HG02642 (cell line): ENCODE results near the gene NUDT2.
"Not testable (repeated sequence)": the region's sequence is repeated elsewhere in the genome, so short reads cannot be mapped to it uniquely, and the experiment has no call there.

Experiments
- ATAC-seq: cut with Tn5 transposase; IDR thresholded peaks from one replicate; pipeline ENCODE4 v1.9.1; 2021; ENCODE audit warnings: mild to moderate bottlenecking; ENCODE audit not compliant: unreplicated experiment, poor library complexity

The NUDT2 gene

GRCh38 chr9:34328987-34329832 lies at the start of gene NUDT2, which contains the start of gene KIF24:
NUDT2 (plus strand) TSS chr9:34329569; CDS start chr9:34339040, 9,471 bp downstream.
KIF24 (minus strand) TSS chr9:34329268; CDS start chr9:34311346, 17,922 bp downstream.
- peak; percentile 95 for ATAC-seq

GRCh38 chr9:34282096-34282495 lies 47.3 kb upstream of the NUDT2 start:
- ATAC-seq, result no peak

DNA sequence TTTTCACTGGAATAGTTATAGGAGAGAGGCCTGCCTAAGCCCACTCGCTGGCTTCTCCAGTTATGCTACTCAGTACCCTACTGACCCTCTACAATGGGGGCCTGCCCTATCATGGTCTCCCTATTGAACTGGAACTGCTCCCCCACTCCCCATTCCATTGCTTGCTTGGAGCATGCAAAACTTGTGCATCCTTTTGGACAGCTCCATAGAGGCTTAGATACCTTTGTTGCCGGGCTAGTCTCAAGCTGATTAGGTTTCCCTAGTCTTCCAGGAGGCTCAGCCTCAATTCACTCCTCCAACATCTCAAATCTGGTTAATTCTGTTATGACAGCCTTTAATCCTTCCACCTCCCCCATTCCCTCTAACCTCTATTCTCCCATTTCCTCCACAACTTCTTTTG lies 40.2 kb upstream of the NUDT2 start:
- ATAC-seq, result no peak

DNA sequence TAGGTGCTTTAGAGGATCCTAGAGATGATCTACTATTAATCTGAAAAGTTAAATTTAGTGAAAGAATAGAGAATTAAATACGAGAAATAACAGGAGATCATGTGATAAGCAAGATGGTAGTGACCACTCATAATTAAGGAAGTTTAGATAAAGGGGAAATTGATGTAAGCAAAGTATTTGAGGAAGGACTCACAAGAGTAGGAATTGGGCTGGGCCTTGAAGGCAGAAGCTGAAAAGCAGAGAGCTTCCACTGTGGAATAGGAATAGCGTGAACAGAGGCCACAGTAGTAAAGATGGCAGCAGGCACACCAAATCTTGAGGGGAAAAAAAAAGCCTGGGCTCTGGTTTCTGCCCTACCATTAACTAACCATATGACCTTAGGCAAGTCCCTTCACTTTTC lies 38.3 kb upstream of the NUDT2 start:
- no peak for ATAC-seq

DNA sequence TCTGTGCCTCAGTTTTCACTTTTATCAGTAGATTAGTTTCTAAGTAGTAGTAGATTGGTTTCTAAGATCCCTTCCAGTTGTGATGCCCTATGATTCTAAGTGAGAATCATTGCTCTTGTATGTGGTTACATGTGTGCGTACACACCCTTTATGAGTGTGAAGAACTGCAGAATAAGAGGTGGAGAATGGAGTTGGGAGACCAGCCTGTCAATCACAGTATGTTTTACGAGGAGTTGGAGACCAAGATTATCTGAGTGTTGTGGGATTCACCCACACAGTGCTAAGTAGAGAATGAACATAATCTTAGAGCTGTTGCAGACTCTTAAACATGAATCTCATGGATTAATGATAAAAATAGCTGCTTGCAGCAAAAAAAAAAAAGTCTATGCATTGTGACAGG lies 37.9 kb upstream of the NUDT2 start:
- ATAC-seq, result no peak

DNA sequence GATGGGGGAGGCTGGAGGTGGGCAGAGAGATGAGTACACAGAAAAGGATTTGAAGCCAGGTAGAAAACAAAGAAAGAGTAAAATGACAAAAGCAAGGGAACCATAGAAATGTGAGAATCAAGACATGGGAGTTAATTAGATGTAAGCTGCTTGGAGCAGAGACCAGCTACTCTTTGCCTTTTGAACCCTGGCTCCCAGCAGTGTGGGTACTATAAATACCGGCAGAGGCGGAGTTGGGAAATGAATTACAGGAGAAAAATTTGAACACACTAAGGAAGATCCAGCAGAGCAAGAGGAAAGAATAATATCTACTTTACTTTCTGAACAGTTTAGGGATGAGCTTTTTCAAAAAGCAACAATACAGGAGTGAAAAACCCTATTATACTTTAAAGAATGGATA lies 36.8 kb upstream of the NUDT2 start:
- ATAC-seq, result no peak

GRCh38 chr9:34301064-34301463 lies 28.3 kb upstream of the NUDT2 start:
- not testable (repeated sequence) for ATAC-seq

GRCh38 chr9:34308316-34308715 lies 21.1 kb upstream of the NUDT2 start:
- not testable (repeated sequence) for ATAC-seq

DNA sequence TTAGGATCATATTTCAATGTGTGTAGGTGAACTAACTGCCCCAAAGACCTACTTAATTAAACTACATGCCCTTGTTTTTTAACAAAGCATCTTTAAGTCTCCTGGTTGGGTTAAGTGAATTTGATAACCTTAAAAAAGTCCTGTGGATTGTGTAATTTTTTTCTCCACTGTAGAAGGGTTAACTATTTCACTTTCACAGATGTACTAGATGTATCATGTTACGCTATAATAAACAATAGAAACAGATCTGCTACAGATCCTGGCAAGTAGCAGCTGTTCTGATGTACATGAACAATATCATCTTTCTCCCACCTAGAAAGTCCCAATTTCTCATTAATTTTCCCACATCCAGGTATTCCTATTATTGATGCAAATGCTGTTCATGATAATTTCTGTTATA lies 19.2 kb upstream of the NUDT2 start:
- no peak for ATAC-seq

DNA sequence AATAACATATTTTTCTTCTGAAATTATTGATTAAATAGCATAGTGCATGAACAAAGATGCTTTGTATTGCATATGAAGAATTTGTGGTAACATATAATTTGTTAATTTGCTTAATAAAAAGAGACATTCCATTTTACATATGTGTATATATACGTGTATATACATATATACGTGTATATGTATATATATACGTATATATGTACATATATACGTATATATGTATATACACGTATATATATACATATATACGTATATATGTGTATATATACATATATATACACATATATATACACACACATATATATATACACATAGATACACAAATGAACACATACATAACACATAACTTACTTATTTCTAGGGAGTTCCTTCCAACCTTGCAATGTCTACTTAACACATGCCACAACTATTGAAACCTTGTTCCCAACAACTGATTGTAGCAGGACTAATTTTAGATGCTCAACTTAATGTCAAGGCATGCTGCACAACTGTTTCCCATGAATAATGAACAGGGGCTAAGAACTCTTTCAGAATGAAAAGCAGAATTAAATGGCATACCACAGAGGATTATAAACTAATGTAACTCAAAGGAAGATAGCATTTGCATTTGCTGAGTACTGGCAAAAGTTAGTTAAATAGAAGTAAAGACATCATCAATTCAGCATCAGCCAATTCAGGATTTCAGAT lies 17.7 kb upstream of the NUDT2 start:
- no peak for ATAC-seq

DNA sequence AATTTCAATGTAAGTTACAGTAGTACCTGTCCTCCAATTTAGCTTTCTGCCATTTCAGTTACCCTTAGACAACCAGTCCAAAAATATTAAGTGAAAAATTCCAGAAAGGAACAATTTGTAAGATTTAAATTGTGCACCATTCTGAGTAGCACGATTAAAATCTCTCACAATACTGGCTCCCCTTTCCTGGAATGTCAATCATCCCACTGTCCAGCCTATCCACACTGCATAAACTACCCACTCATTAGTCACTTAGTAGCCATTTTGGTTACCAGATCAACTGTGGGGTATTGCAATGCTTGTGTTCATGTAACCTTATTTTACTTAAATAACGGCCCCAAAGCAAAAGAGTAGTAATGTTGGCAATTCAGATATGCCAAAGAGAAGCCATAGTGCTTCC lies 11.9 kb upstream of the NUDT2 start:
- ATAC-seq, result no peak

- no peak for ATAC-seq
Observed at GRCh38 chr9:34318163-34318790, 11.1 kb upstream of the NUDT2 start.

DNA sequence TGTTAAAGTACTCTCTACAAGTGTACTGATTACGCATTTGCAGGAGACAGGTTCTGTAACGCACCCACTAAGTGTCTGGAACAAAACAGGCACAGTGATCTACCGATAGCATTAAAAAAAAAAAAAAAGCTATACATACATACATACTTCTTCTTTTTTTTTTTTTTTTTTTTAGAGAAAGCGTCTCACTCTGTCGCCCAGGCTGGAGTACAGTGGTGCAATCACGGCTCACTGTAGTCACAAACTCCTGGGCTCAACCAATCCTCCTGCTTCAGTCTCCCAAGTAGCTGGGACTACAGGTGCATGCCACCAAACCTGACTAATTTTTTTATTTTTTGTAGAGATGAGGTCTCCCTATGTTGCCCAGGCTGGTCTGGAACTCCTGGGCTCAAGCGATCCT lies 7.9 kb upstream of the NUDT2 start:
- no peak for ATAC-seq

- ATAC-seq, result no peak
Observed at GRCh38 chr9:34322899-34323591, 6.3 kb upstream of the NUDT2 start.

DNA sequence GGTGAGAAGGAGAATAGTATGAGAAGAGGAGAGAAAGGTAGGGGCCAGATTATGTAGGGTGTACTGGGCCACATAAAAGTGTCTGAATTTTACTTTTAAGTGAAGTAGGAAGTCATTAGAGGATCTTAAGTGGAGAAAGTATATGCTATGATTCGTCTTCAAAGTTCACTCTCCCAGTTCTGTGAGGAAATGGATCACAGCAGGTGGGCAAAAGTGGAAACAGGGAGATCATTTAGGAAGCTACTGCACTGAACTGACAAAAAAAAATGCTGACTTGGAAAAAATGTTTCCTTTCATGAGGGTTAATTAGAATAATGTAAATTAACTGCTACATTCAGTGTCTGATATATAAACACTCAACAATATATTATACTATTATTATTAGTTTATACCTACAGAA lies 2.7 kb upstream of the NUDT2 start:
- no peak for ATAC-seq

- ATAC-seq, result no peak
Observed at GRCh38 chr9:34328500-34328986, 826 bp upstream of the NUDT2 start.

- no peak for ATAC-seq
Observed at GRCh38 chr9:34331196-34331595, 1.8 kb downstream of the NUDT2 start.

DNA sequence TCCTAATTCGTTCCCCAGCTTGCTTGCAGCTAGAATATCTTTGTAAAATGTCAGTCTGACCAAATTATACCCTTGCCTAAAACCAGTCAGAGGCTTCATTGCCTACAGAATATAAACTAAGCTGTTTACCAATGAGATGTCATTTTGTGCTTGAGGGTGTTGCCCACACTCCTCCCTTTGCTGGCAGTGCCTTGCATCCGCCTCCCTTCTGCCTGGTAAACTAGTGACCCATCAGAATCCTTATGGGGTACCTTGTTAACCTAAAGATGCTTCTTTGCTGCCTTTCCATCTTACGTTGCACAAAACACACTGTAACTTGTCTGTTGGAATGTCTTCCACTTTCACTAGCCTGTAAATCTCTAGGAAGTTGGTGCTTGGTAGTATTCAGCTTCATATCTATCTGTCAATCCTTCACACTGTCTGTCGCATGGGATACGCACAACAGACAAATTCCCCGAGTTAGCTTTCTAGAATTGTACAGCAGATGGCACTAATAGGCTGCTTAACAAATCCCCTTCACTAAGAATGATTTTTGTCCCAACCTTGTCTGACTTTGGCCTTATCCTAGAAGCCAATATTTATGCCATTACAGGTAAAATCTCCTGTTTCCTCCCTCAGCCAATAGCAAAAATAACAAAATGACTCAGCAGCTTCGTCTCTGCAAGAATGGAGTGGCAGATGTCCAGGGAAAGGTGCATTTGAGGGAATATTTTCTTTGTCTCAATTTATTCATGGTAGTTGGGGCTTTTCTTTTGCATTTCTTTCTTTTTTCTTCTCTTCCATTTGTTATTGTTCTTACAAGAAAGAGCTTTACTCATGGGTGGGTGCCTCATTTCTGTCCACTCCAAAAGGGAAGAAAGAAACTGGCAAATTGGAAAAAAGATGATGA lies 3.0 kb downstream of the NUDT2 start:
- ATAC-seq, result no peak

- ATAC-seq, result no peak
Observed at GRCh38 chr9:34333836-34334235, 4.5 kb downstream of the NUDT2 start.
